HCT116 (cell line): ENCODE data around the gene FTSJ3. TPM values are rescaled to one million over a fixed set of nuclear protein-coding genes. Genes with fewer than 3 reads are reported as not detected.

Experiments used
- ATAC-seq: fragments of 200-7000 bp; cut with Tn5 transposase; 2 replicates; pipeline ENCODE4 v1.9.1; 2020; ENCODE audit warnings: mild to moderate bottlenecking, moderate library complexity
- BruUV-seq: library from RNA; stranded (reverse); fragments of 400-500 nt; replicated peaks from 2 replicates; lab custom pipeline; 2021; lab: Mats Ljungman, UMichigan
- CTCF ChIA-PET: fragments of 300-600 bp; sonication (Branson Sonifier 250); formaldehyde crosslinking; loops from one replicate; lab custom pipeline; 2021; ENCODE audit warnings: antibody characterized with exemption; lab: Charles Lee
- POLR2A ChIA-PET: fragments of 300-600, 350-600 bp; sonication (Branson Sonifier 250); formaldehyde crosslinking; loops from one replicate; lab custom pipeline; 2021; ENCODE audit warnings: antibody characterized with exemption; lab: Charles Lee
- RAD21 ChIA-PET, 2 experiments: fragments of 300-600 bp; sonication (Branson Sonifier 250); formaldehyde crosslinking; loops; one replicate each; lab custom pipeline; 2023; ENCODE audit warnings: low total read pairs in 2 of 2; ENCODE audit not compliant: uncharacterized antibody in 2 of 2, unreplicated experiment in 2 of 2, low non-redundant PET in 1 of 2; lab: Charles Lee
- DNase-seq: peaks from one replicate; pipeline ENCODE4 v3.0.0-alpha.2; 2010; ENCODE audit warnings: low read depth, low spot score
- H2AFZ ChIP-seq: fragments of 200-600 bp; shearing (Covaris generic), sonication (generic); 2 replicates; pipeline ENCODE4 v1.6.1; 2017; ENCODE audit warnings: low read depth, mixed run types, mixed read lengths, antibody characterized with exemption, low read length; ENCODE audit not compliant: poor library complexity, severe bottlenecking
- H3K27ac ChIP-seq: 2 replicates; pipeline ENCODE4 v1.5.1; 2012; ENCODE audit warnings: low read depth, low read length
- H3K27me3 ChIP-seq: fragments of 200-600 bp; sonication (generic); 2 replicates; pipeline ENCODE4 v1.6.1; 2016; ENCODE audit warnings: mixed run types, low read length, mixed read lengths; ENCODE audit not compliant: insufficient read depth
- H3K36me3 ChIP-seq, 2 experiments: fragments of 200-500 bp in 1 of 2; fragments of 200-600 bp in 1 of 2; sonication (Bioruptor generic) in 1 of 2; sonication (generic) in 1 of 2; 2 replicates each; pipeline versions ENCODE4 v1.5.1 to v1.6.1; 2014 to 2016; ENCODE audit warnings: low read length in 2 of 2, inconsistent platforms in 1 of 2, mixed read lengths in 1 of 2, mixed run types in 1 of 2; ENCODE audit not compliant: insufficient read depth in 2 of 2, control insufficient read depth in 1 of 2
- H3K4me1 ChIP-seq, 2 experiments: fragments of 200-600 bp in 1 of 2; sonication (generic) in 1 of 2; 2 replicates each; pipeline versions ENCODE4 v1.5.1 to v1.6.1; 2012 to 2017; ENCODE audit warnings: low read length in 2 of 2, inconsistent platforms in 1 of 2, mild to moderate bottlenecking in 1 of 2, mixed read lengths in 1 of 2, mixed run types in 1 of 2, moderate library complexity in 1 of 2; ENCODE audit not compliant: insufficient read depth in 2 of 2, control insufficient read depth in 1 of 2
- H3K4me2 ChIP-seq: fragments of 200-600 bp; sonication (generic); 2 replicates; pipeline ENCODE4 v1.6.1; 2017; ENCODE audit warnings: mixed run types, low read length, mixed read lengths
- H3K4me3 ChIP-seq, 2 experiments: fragments of 200-600 bp in 1 of 2; sonication (generic) in 1 of 2; replicated peaks in 1 of 2; 2 replicates each; pipeline ENCODE4 v1.5.1; 2011 to 2016; ENCODE audit warnings: low read length in 2 of 2, control low read depth in 1 of 2, low read depth in 1 of 2, mild to moderate bottlenecking in 1 of 2, mixed read lengths in 1 of 2, mixed run types in 1 of 2
- H3K79me2 ChIP-seq: fragments of 200-600 bp; sonication (generic); 2 replicates; pipeline ENCODE4 v1.6.1; 2017; ENCODE audit warnings: mild to moderate bottlenecking, mixed run types, low read length, moderate library complexity, mixed read lengths; ENCODE audit not compliant: insufficient read depth
- H3K9ac ChIP-seq: fragments of 200-600 bp; sonication (generic); 2 replicates; pipeline ENCODE4 v1.6.1; 2016; ENCODE audit warnings: low read length, mixed read lengths
- H3K9me2 ChIP-seq: fragments of 200-600 bp; sonication (generic), shearing (Covaris generic); 2 replicates; pipeline ENCODE4 v1.6.1; 2017; ENCODE audit warnings: mixed run types, mild to moderate bottlenecking, moderate library complexity; ENCODE audit not compliant: insufficient read depth
- H3K9me3 ChIP-seq, 2 experiments: fragments of 200-500 bp in 1 of 2; fragments of 200-600 bp in 1 of 2; sonication (Bioruptor generic) in 1 of 2; sonication (generic) in 1 of 2; 2 replicates each; pipeline ENCODE4 v1.6.1; 2014 to 2017; ENCODE audit warnings: low read length in 2 of 2, mixed read lengths in 2 of 2, inconsistent platforms in 1 of 2, low read depth in 1 of 2, mild to moderate bottlenecking in 1 of 2, mixed run types in 1 of 2, moderate library complexity in 1 of 2; ENCODE audit not compliant: control insufficient read depth in 1 of 2, insufficient read depth in 1 of 2
- H4K20me1 ChIP-seq: fragments of 200-600 bp; sonication (generic), shearing (Covaris generic); 2 replicates; pipeline ENCODE4 v1.6.1; 2017; ENCODE audit warnings: mixed run types, mild to moderate bottlenecking, moderate library complexity; ENCODE audit not compliant: insufficient read depth
- EGR1 ChIP-seq: IDR thresholded peaks from 2 replicates; pipeline ENCODE4 v1.6.1; 2012; ENCODE audit warnings: low read depth
- FOSL1 ChIP-seq: IDR thresholded peaks from 2 replicates; pipeline ENCODE4 v1.6.1; 2012; ENCODE audit warnings: low read depth
- JUND ChIP-seq: IDR thresholded peaks from 2 replicates; pipeline ENCODE4 v1.6.1; 2012
- POLR2AphosphoS5 ChIP-seq: IDR thresholded peaks from 2 replicates; pipeline ENCODE4 v1.6.1; 2011; ENCODE audit warnings: mild to moderate bottlenecking, low read depth, low read length, moderate library complexity
- SP1 ChIP-seq: IDR thresholded peaks from 2 replicates; pipeline ENCODE4 v1.6.1; 2012; ENCODE audit warnings: low read depth
- SRF ChIP-seq: IDR thresholded peaks from 2 replicates; pipeline ENCODE4 v1.6.1; 2012; ENCODE audit warnings: low read depth
- intact Hi-C: fragments of 100-400 bp; cut with micrococcal nuclease; formaldehyde crosslinking; loops from 2 replicates; pipeline ENCODE4 v1.10.0; 2022
- total RNA-seq: library from RNA; stranded (reverse); gene quantifications from one replicate; pipeline ENCODE4 v1.2.1, GENCODE V29; 2021; ENCODE audit not compliant: unreplicated experiment
- TF ChIP-seq, protein P1 (sequence below): IDR thresholded peaks from 2 replicates; pipeline ENCODE4 v1.6.1; 2012; ENCODE audit warnings: low read depth
- TF ChIP-seq, protein P2 (sequence below), 3 experiments: fragments of 200-600 bp in 1 of 3; sonication (generic) in 1 of 3; IDR thresholded peaks in 2 of 3; conservative IDR thresholded peaks in 1 of 3; 2 replicates each; pipeline ENCODE4 v1.5.1; 2012 to 2017; ENCODE audit warnings: low read depth in 2 of 3, low read length in 2 of 3, antibody characterized with exemption in 1 of 3, borderline replicate concordance in 1 of 3, control low read depth in 1 of 3, mild to moderate bottlenecking in 1 of 3, mixed read lengths in 1 of 3, mixed run types in 1 of 3, moderate library complexity in 1 of 3; ENCODE audit not compliant: insufficient read depth in 1 of 3

The FTSJ3 gene
- total RNA-seq, 1 experiment from 2014 or later, result 70.9 TPM

DNA sequence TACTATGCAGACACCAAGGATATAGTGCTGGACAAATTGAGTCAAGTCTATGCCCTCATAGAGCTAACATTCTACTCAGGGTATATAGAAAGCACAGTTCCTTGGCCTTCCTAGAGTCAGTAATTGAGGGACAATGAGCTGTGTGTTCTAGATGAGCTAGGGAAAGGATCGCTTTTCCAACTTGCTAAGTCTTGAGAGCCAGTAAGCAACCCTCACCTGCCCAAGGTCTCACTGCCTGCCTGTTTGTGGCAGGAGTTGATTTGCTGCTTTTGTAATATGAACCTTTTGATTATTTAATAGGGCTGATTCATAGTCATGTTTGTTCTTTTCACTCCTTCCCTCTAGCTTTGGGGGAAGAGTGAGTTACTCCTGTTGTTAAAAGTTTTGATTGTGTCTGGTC is 47.0 kb downstream of the FTSJ3 start:
- TF ChIP-seq FOSL1, result peak; percentile 48; the same call in 1 of the 2 replicates
- no peak for TF ChIP-seq EGR1
- no peak for TF ChIP-seq SRF
- peak; percentile 31 for TF ChIP-seq SP1
- TF ChIP-seq, all 23 proteins: peak for 2
- intact Hi-C loops, result no loop called here
- no peaks in the 10 kb centered on the region for H3K9me2 ChIP-seq
- RAD21 ChIA-PET, result no interaction called here
- no peaks in the 10 kb centered on the region for H3K9me3 ChIP-seq
- no peaks in the 10 kb centered on the region for H3K27me3 ChIP-seq
- H4K20me1 ChIP-seq, result peaks cover 47% of the 10 kb centered on the region; the same call in 1 of the 2 replicates
- peak overlapping the region; percentile 16 for H3K4me2 ChIP-seq
- peak; percentile 31 for DNase-seq
- H3K4me3 ChIP-seq, result no peak overlapping the region
- CTCF ChIA-PET, result no interaction called here
- peaks cover 27 to 64% of the 10 kb centered on the region in 2 experiments for H3K4me1 ChIP-seq
- BruUV-seq, result no TSS peak
- peaks cover 17 to 35% of the 10 kb centered on the region in 2 experiments; a peak in 3 of 4 replicates for H3K36me3 ChIP-seq
- no peak overlapping the region for H2AFZ ChIP-seq
- POLR2A ChIA-PET, result no interaction called here
- no peak overlapping the region for H3K9ac ChIP-seq
- H3K27ac ChIP-seq, result peak overlapping the region; percentile 34
- peaks cover 100% of the 10 kb centered on the region for H3K79me2 ChIP-seq
- peak; percentile 66 for ATAC-seq

DNA sequence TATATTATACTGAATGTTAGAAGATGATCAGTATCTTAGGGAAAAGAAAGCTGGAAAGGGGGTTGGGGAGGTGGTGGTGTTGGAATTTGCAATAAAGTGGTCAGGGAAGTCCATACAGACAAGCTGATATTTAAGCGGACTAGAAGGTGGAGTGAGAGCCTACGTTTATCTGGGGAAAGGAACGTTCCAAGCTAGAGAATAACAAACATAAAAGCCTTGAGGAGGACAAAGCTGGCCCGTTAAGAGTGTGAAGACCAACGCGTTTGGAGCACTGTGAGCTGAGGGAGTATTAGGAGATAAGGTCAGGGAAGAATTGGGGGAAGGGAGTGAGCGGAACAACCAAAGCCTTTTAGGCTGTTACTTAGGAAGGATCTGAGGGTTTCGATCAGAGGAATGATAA is 52.0 kb downstream of the FTSJ3 start:
- peak overlapping the region; percentile 81 to 83 for H3K4me3 ChIP-seq
- H3K9me2 ChIP-seq, result no peaks in the 10 kb centered on the region
- intact Hi-C loops, result no loop called here
- TF ChIP-seq, protein P1, sequence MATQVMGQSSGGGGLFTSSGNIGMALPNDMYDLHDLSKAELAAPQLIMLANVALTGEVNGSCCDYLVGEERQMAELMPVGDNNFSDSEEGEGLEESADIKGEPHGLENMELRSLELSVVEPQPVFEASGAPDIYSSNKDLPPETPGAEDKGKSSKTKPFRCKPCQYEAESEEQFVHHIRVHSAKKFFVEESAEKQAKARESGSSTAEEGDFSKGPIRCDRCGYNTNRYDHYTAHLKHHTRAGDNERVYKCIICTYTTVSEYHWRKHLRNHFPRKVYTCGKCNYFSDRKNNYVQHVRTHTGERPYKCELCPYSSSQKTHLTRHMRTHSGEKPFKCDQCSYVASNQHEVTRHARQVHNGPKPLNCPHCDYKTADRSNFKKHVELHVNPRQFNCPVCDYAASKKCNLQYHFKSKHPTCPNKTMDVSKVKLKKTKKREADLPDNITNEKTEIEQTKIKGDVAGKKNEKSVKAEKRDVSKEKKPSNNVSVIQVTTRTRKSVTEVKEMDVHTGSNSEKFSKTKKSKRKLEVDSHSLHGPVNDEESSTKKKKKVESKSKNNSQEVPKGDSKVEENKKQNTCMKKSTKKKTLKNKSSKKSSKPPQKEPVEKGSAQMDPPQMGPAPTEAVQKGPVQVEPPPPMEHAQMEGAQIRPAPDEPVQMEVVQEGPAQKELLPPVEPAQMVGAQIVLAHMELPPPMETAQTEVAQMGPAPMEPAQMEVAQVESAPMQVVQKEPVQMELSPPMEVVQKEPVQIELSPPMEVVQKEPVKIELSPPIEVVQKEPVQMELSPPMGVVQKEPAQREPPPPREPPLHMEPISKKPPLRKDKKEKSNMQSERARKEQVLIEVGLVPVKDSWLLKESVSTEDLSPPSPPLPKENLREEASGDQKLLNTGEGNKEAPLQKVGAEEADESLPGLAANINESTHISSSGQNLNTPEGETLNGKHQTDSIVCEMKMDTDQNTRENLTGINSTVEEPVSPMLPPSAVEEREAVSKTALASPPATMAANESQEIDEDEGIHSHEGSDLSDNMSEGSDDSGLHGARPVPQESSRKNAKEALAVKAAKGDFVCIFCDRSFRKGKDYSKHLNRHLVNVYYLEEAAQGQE, result no peak
- TF ChIP-seq POLR2AphosphoS5 (no peak), JUND (0 out of 2 replicates have a peak, but pooled peaks have one; percentile 5)
- TF ChIP-seq, protein P2, sequence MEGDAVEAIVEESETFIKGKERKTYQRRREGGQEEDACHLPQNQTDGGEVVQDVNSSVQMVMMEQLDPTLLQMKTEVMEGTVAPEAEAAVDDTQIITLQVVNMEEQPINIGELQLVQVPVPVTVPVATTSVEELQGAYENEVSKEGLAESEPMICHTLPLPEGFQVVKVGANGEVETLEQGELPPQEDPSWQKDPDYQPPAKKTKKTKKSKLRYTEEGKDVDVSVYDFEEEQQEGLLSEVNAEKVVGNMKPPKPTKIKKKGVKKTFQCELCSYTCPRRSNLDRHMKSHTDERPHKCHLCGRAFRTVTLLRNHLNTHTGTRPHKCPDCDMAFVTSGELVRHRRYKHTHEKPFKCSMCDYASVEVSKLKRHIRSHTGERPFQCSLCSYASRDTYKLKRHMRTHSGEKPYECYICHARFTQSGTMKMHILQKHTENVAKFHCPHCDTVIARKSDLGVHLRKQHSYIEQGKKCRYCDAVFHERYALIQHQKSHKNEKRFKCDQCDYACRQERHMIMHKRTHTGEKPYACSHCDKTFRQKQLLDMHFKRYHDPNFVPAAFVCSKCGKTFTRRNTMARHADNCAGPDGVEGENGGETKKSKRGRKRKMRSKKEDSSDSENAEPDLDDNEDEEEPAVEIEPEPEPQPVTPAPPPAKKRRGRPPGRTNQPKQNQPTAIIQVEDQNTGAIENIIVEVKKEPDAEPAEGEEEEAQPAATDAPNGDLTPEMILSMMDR (IDR thresholded peaks at IDR 0.05 in 2 of 3, conservative IDR thresholded peaks at IDR 0.05 in 1 of 3; ENCODE audit: borderline replicate concordance in 1 of 3, insufficient read depth in 1 of 3, low read depth in 2 of 3, low read length in 2 of 3), result no peak
- H3K9ac ChIP-seq, result peak overlapping the region; percentile 94
- RAD21 ChIA-PET, result no interaction called here
- CTCF ChIA-PET, result no interaction called here
- peaks cover 94% of the 10 kb centered on the region for H3K79me2 ChIP-seq
- ATAC-seq, result no peak
- DNase-seq, result no peak
- H3K27me3 ChIP-seq, result no peaks in the 10 kb centered on the region
- peaks cover 18% of the 10 kb centered on the region; the same call in 1 of the 2 replicates for H4K20me1 ChIP-seq
- H3K4me1 ChIP-seq, result peaks cover 24 to 47% of the 10 kb centered on the region in 2 experiments
- POLR2A ChIA-PET, result interaction anchor here (0.6 kb wide), 1 partner anchor 68 kb away, joined by 4 read pairs; no protein-coding TSS in a partner anchor
- H3K27ac ChIP-seq, result no peak overlapping the region
- H2AFZ ChIP-seq, result no peak overlapping the region
- peak overlapping the region; percentile 84 for H3K4me2 ChIP-seq
- no TSS peak for BruUV-seq
- peaks cover 10 to 33% of the 10 kb centered on the region in 2 experiments; a peak in 3 of 4 replicates for H3K36me3 ChIP-seq
- H3K9me3 ChIP-seq, result no peaks in the 10 kb centered on the region
